ENCODE results near the gene GYPB. TPM values are rescaled to one million over a fixed set of nuclear protein-coding genes. Genes with fewer than 3 reads are reported as not detected.
"Not testable (repeated sequence)": the region's sequence is repeated elsewhere in the genome, so short reads cannot be mapped to it uniquely, and the experiment has no call there.

The GYPB gene
- polyA plus RNA-seq, 1 of the 3 experiments (the other 2 are of a cell fraction), result not detected

DNA sequence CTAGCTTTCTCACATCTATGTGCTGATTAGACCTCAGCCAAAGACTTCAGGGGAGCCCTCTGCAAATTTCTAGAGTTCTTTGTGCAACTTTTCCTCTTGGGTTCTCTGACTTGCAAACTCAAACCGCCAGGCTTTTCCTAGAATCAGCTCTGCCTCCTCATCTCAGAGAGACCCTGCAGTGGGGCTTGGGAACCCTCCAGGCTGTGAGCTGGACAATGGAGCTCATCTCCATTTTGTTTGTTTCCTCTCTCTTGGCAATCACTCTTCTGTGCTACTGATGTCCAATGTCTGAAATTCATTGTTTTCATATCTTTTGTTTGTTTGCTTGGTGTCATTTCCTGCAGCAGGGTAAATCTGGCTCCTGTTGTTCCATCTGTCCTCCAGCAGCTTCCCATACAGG is 33.0 kb downstream of the GYPB start:
- ChIA-PET CTCF (no interaction called here), POLR2A (no interaction called here)
- H3K4me3 ChIP-seq (ENCODE audit: low read depth in 2 of 2, low read length in 1 of 2), result no peak overlapping the region
- no peaks in the 10 kb centered on the region for H3F3A ChIP-seq (replicated peaks; ENCODE audit: insufficient read depth)
- no peak for DNase-seq
- no peaks in the 10 kb centered on the region for H4K20me1 ChIP-seq (ENCODE audit: insufficient read depth)
- H3K27ac ChIP-seq (ENCODE audit: low read depth in 2 of 2, low read length in 1 of 2), result no peak overlapping the region
- no peak overlapping the region for H2AFZ ChIP-seq (ENCODE audit: low read depth)
- TF ChIP-seq RFX5 (IDR thresholded peaks at IDR 0.05; ENCODE audit: low read length) (no peak), TEAD4 (IDR thresholded peaks at IDR 0.05; ENCODE audit: borderline replicate concordance, insufficient read depth) (no peak), RCOR1 (IDR thresholded peaks at IDR 0.05; ENCODE audit: low read length) (no peak), GATA2 (CRISPR knock-in tag; IDR thresholded peaks at IDR 0.05) (no peak), MAX (IDR thresholded peaks at IDR 0.05; ENCODE audit: low read depth) (no peak), NRF1 (IDR thresholded peaks at IDR 0.05; ENCODE audit: low read depth, low read length) (no peak), ELF1 (IDR thresholded peaks at IDR 0.05) (no peak), TCF12 (IDR thresholded peaks at IDR 0.05) (no peak), YY1 (IDR thresholded peaks at IDR 0.05; ENCODE audit: low read depth) (no peak), NFIC (IDR thresholded peaks at IDR 0.05; ENCODE audit: borderline replicate concordance) (no peak), EZH2phosphoT487 (IDR thresholded peaks at IDR 0.05; ENCODE audit: borderline replicate concordance, low read depth) (no peak), SIN3A (IDR thresholded peaks at IDR 0.05; ENCODE audit: borderline replicate concordance, low read depth, low read length) (no peak), FOXJ3 (CRISPR knock-in tag; IDR thresholded peaks at IDR 0.05) (no peak), RAD21 (IDR thresholded peaks at IDR 0.05; ENCODE audit: low read length) (no peak), POLR2AphosphoS5 (IDR thresholded peaks at IDR 0.05; ENCODE audit: low read depth, low read length) (no peak), CHD2 (IDR thresholded peaks at IDR 0.05; ENCODE audit: low read length, partially characterized antibody) (no peak), PBX3 (IDR thresholded peaks at IDR 0.05) (no peak), GABPA (IDR thresholded peaks at IDR 0.05; ENCODE audit: low read depth) (no peak), FOSL2 (IDR thresholded peaks at IDR 0.05; ENCODE audit: borderline replicate concordance, low read depth) (no peak)
- TF ChIP-seq, protein P1, sequence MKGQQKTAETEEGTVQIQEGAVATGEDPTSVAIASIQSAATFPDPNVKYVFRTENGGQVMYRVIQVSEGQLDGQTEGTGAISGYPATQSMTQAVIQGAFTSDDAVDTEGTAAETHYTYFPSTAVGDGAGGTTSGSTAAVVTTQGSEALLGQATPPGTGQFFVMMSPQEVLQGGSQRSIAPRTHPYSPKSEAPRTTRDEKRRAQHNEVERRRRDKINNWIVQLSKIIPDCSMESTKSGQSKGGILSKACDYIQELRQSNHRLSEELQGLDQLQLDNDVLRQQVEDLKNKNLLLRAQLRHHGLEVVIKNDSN (IDR thresholded peaks at IDR 0.05; ENCODE audit: borderline replicate concordance, low read depth), result no peak
- no peak overlapping the region for H3K4me2 ChIP-seq
- WGBS (ENCODE audit: low lambda C conversion rate), result 13% methylated on average over 1 of the region's 1 CpG
- no peaks in the 10 kb centered on the region for H3K9me3 ChIP-seq
- H3K9ac ChIP-seq, result no peak overlapping the region
- no peaks in the 10 kb centered on the region for H3K36me3 ChIP-seq (replicated peaks in 1 of 2; ENCODE audit: control insufficient read depth in 1 of 2, insufficient read depth in 2 of 2, low read length in 1 of 2)
- no peaks in the 10 kb centered on the region for H3K79me2 ChIP-seq (ENCODE audit: insufficient read depth)
- no peaks in the 10 kb centered on the region for H3K27me3 ChIP-seq (ENCODE audit: insufficient read depth)
- no peaks in the 10 kb centered on the region for H3K4me1 ChIP-seq (ENCODE audit: control insufficient read depth in 1 of 2, insufficient read depth in 2 of 2, low read depth in 1 of 2, low read length in 1 of 2)
- no peaks in the 10 kb centered on the region for H3K9me2 ChIP-seq

DNA sequence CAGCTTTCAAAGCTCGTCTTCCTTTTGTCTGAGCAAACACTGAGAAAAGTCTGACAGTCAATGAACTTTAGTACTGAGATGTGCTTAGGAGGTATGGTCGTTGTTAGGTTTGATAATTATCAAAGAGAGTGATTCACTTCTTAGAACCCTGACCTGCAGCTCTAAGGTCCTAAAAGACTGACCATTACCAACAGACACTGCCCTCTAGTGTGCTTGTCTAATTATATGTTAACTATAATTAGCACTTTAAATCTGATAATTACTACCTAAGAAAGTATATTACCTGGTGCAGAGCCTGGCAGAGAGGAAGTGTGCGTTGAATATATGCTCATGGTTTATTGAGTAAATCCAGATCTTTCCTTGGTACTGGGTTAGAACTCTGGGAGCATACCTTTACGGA is 38.4 kb downstream of the GYPB start:
- H3K4me3 ChIP-seq (ENCODE audit: low read depth in 2 of 2, low read length in 1 of 2); H3K4me1 ChIP-seq (ENCODE audit: control insufficient read depth in 1 of 2, insufficient read depth in 2 of 2, low read depth in 1 of 2, low read length in 1 of 2); H3K9me3 ChIP-seq; H3K9ac ChIP-seq; H3F3A ChIP-seq (replicated peaks; ENCODE audit: insufficient read depth); POLR2A ChIA-PET; H3K79me2 ChIP-seq (ENCODE audit: insufficient read depth); CTCF ChIA-PET; H4K20me1 ChIP-seq (ENCODE audit: insufficient read depth); H3K27ac ChIP-seq (ENCODE audit: low read depth in 2 of 2, low read length in 1 of 2); H3K4me2 ChIP-seq; H3K9me2 ChIP-seq; H2AFZ ChIP-seq (ENCODE audit: low read depth); H3K36me3 ChIP-seq (replicated peaks in 1 of 2; ENCODE audit: control insufficient read depth in 1 of 2, insufficient read depth in 2 of 2, low read length in 1 of 2); H3K27me3 ChIP-seq (ENCODE audit: insufficient read depth); DNase-seq: not testable (repeated sequence)
- WGBS (ENCODE audit: low lambda C conversion rate), result 21% methylated on average over 4 of the region's 4 CpGs

- CTCF ChIA-PET; H3K4me2 ChIP-seq; H3K9me3 ChIP-seq; H3K27me3 ChIP-seq (ENCODE audit: insufficient read depth); H3K4me1 ChIP-seq (ENCODE audit: control insufficient read depth in 1 of 2, insufficient read depth in 2 of 2, low read depth in 1 of 2, low read length in 1 of 2); H4K20me1 ChIP-seq (ENCODE audit: insufficient read depth); H2AFZ ChIP-seq (ENCODE audit: low read depth); POLR2A ChIA-PET; H3K9me2 ChIP-seq; H3K4me3 ChIP-seq (ENCODE audit: low read depth in 2 of 2, low read length in 1 of 2); H3K9ac ChIP-seq; H3K79me2 ChIP-seq (ENCODE audit: insufficient read depth); H3F3A ChIP-seq (replicated peaks; ENCODE audit: insufficient read depth); H3K27ac ChIP-seq (ENCODE audit: low read depth in 2 of 2, low read length in 1 of 2); H3K36me3 ChIP-seq (replicated peaks in 1 of 2; ENCODE audit: control insufficient read depth in 1 of 2, insufficient read depth in 2 of 2, low read length in 1 of 2); DNase-seq: not testable (repeated sequence)
These were observed 43.7 kb downstream of the GYPB start for GRCh38 chr4:143975527-143975926.

GRCh38 chr4:143974021-143974420 is 45.2 kb downstream of the GYPB start:
- H2AFZ ChIP-seq (ENCODE audit: low read depth); H3K4me2 ChIP-seq; H3K36me3 ChIP-seq (replicated peaks in 1 of 2; ENCODE audit: control insufficient read depth in 1 of 2, insufficient read depth in 2 of 2, low read length in 1 of 2); H3K79me2 ChIP-seq (ENCODE audit: insufficient read depth); H3K27ac ChIP-seq (ENCODE audit: low read depth in 2 of 2, low read length in 1 of 2); CTCF ChIA-PET; H3F3A ChIP-seq (replicated peaks; ENCODE audit: insufficient read depth); DNase-seq; POLR2A ChIA-PET; H3K4me3 ChIP-seq (ENCODE audit: low read depth in 2 of 2, low read length in 1 of 2); H3K4me1 ChIP-seq (ENCODE audit: control insufficient read depth in 1 of 2, insufficient read depth in 2 of 2, low read depth in 1 of 2, low read length in 1 of 2); H3K9me3 ChIP-seq; H3K27me3 ChIP-seq (ENCODE audit: insufficient read depth); H3K9ac ChIP-seq; H3K9me2 ChIP-seq; H4K20me1 ChIP-seq (ENCODE audit: insufficient read depth): not testable (repeated sequence)
- WGBS (ENCODE audit: low lambda C conversion rate), result 31% methylated on average over 4 of the region's 4 CpGs

All from SK-N-SH (cell line).